PC-3 (cell line): ENCODE data around the gene DAPK1. TPM values are rescaled to one million over a fixed set of nuclear protein-coding genes. Genes with fewer than 3 reads are reported as not detected.
A peak's percentile ranks its signal among the peaks of the same experiment; 100 is the strongest.

Experiments used
- ATAC-seq: fragments of 200-7000 bp; cut with Tn5 transposase; 2 replicates; pipeline ENCODE4 v1.9.1; 2020; ENCODE audit warnings: mild to moderate bottlenecking, moderate library complexity
- BruUV-seq: library from RNA; stranded (reverse); fragments of 400-500 nt; replicated peaks from 2 replicates; lab custom pipeline; 2021; lab: Mats Ljungman, UMichigan
- CTCF ChIA-PET: fragments of 300-600 bp; sonication (Branson Sonifier 250); formaldehyde crosslinking; loops from one replicate; lab custom pipeline; 2022; ENCODE audit warnings: antibody characterized with exemption; lab: Charles Lee
- POLR2A ChIA-PET: fragments of 300-600 bp; sonication (Branson Sonifier 250); formaldehyde crosslinking; loops from one replicate; lab custom pipeline; 2022; ENCODE audit warnings: antibody characterized with exemption; ENCODE audit not compliant: unreplicated experiment; lab: Charles Lee
- DNase-seq: peaks from one replicate; pipeline ENCODE4 v3.0.0-alpha.2; 2015
- H2AFZ ChIP-seq: fragments of 300-600 bp; sonication (generic); 2 replicates; pipeline ENCODE4 v1.6.0; 2016; ENCODE audit warnings: antibody characterized with exemption, low read length
- H3F3A ChIP-seq: fragments of 300-600 bp; sonication (generic); one replicate; pipeline ENCODE4 v1.6.0; 2017; ENCODE audit warnings: antibody characterized with exemption, low read length, control low read depth, mild to moderate bottlenecking; ENCODE audit not compliant: unreplicated experiment
- H3K27ac ChIP-seq: fragments of 300-600 bp; sonication (generic); 2 replicates; pipeline ENCODE4 v1.5.1; 2016; ENCODE audit warnings: mild to moderate bottlenecking, low read length
- H3K27me3 ChIP-seq: fragments of 300-600 bp; sonication (generic); 2 replicates; pipeline ENCODE4 v1.6.1; 2016; ENCODE audit warnings: low read length, mixed read lengths
- H3K36me3 ChIP-seq: fragments of 300-600 bp; sonication (generic); 2 replicates; pipeline ENCODE4 v1.6.1; 2016; ENCODE audit warnings: low read depth, mixed run types, low read length, mixed read lengths
- H3K4me1 ChIP-seq: fragments of 300-600 bp; sonication (generic); 2 replicates; pipeline ENCODE4 v1.5.1; 2016; ENCODE audit warnings: low read length; ENCODE audit not compliant: insufficient read depth
- H3K4me2 ChIP-seq: fragments of 300-600 bp; sonication (generic); 2 replicates; pipeline ENCODE4 v1.6.0; 2016; ENCODE audit warnings: low read length
- H3K4me3 ChIP-seq: fragments of 300-600 bp; sonication (generic); 2 replicates; pipeline ENCODE4 v1.5.1; 2016; ENCODE audit warnings: mild to moderate bottlenecking, low read length, mixed read lengths
- H3K79me2 ChIP-seq: fragments of 300-600 bp; sonication (generic); 2 replicates; pipeline ENCODE4 v1.6.1; 2017; ENCODE audit warnings: low read length, mixed read lengths
- H3K9ac ChIP-seq: fragments of 300-600 bp; sonication (generic); 2 replicates; pipeline ENCODE4 v1.6.0; 2016; ENCODE audit warnings: mild to moderate bottlenecking, low read length
- H3K9me2 ChIP-seq: fragments of 300-600 bp; sonication (generic); replicated peaks from 2 replicates; pipeline ENCODE4 v1.6.1; 2016; ENCODE audit warnings: mixed run types, low read length, mixed read lengths
- H3K9me3 ChIP-seq: fragments of 300-600 bp; sonication (generic); 2 replicates; pipeline ENCODE4 v1.6.1; 2016; ENCODE audit warnings: low read length, mixed read lengths
- H4K20me1 ChIP-seq: fragments of 300-600 bp; sonication (generic); 2 replicates; pipeline ENCODE4 v1.6.1; 2016; ENCODE audit warnings: low read length, mixed read lengths
- CTCF ChIP-seq: fragments of 300-600 bp; sonication (generic); conservative IDR thresholded peaks from 2 replicates; pipeline ENCODE4 v1.5.1; 2017; ENCODE audit warnings: antibody characterized with exemption, low read depth, mild to moderate bottlenecking, low read length
- EZH2 ChIP-seq: fragments of 300-600 bp; sonication (generic); IDR thresholded peaks from one replicate; pipeline ENCODE4 v1.6.1; 2017; ENCODE audit warnings: antibody characterized with exemption, mild to moderate bottlenecking, low read length; ENCODE audit not compliant: unreplicated experiment
- EZH2phosphoT487 ChIP-seq: fragments of 300-600 bp; sonication (generic); IDR thresholded peaks from 2 replicates; pipeline ENCODE4 v1.6.1; 2018; ENCODE audit warnings: mild to moderate bottlenecking, antibody characterized with exemption, low read length, borderline replicate concordance
- intact Hi-C: fragments of 100-400 bp; cut with micrococcal nuclease; formaldehyde crosslinking; loops from 2 replicates; pipeline ENCODE4 v1.9.0; 2023
- total RNA-seq: library from RNA; depleted of rRNA; stranded (reverse); fragments of >200 nt; gene quantifications from 2 replicates; pipeline ENCODE4 v1.2.3, GENCODE V29; 2014

Gene DAPK1
- total RNA-seq, 1 experiment from 2014 or later: not detected

- Histone ChIP-seq H3K36me3 (no peaks in the 10 kb centered on the region), H2AFZ (no peak overlapping the region), H3K4me1 (peaks cover 34% of the 10 kb centered on the region), H3K27me3 (no peaks in the 10 kb centered on the region), H3F3A (no peaks in the 10 kb centered on the region), H3K9ac (peak overlapping the region; percentile 10; the same call in 1 of the 2 replicates), H3K4me3 (no peak overlapping the region), H3K79me2 (no peaks in the 10 kb centered on the region), H3K27ac (peak overlapping the region; percentile 95), H4K20me1 (no peaks in the 10 kb centered on the region), H3K9me3 (no peaks in the 10 kb centered on the region), H3K9me2 (no peaks in the 10 kb centered on the region), H3K4me2 (no peak overlapping the region)
- peak; percentile 51 for ATAC-seq
- no TSS peak for BruUV-seq
- intact Hi-C loops: no loop called here
- no peak for TF ChIP-seq EZH2phosphoT487
- no peak for TF ChIP-seq EZH2
- no peak for TF ChIP-seq CTCF
- ChIA-PET CTCF (no interaction called here), POLR2A (no interaction called here)
- DNase-seq: peak; percentile 60
Observed at GRCh38 chr9:87716141-87716540, 218.5 kb downstream of the DAPK1 start.

- Histone ChIP-seq H3K36me3 (no peaks in the 10 kb centered on the region), H3K79me2 (no peaks in the 10 kb centered on the region), H3K27me3 (no peaks in the 10 kb centered on the region), H3K9me3 (no peaks in the 10 kb centered on the region), H3F3A (no peaks in the 10 kb centered on the region), H3K4me3 (no peak overlapping the region), H3K27ac (no peak overlapping the region), H3K9me2 (no peaks in the 10 kb centered on the region), H3K4me1 (peaks cover 34% of the 10 kb centered on the region), H4K20me1 (no peaks in the 10 kb centered on the region), H3K4me2 (no peak overlapping the region), H3K9ac (no peak overlapping the region), H2AFZ (no peak overlapping the region)
- intact Hi-C loops: no loop called here
- ChIA-PET CTCF (no interaction called here), POLR2A (no interaction called here)
- no TSS peak for BruUV-seq
- ATAC-seq (no peak), DNase-seq (no peak)
- TF ChIP-seq EZH2: no peak
Observed at GRCh38 chr9:87717456-87717855, 219.8 kb downstream of the DAPK1 start.

- BruUV-seq: no TSS peak
- H3K9me3 ChIP-seq: no peaks in the 10 kb centered on the region
- no peak overlapping the region for H3K27ac ChIP-seq
- H3K9me2 ChIP-seq: no peaks in the 10 kb centered on the region
- ChIA-PET CTCF (no interaction called here), POLR2A (no interaction called here)
- intact Hi-C loops: no loop called here
- peaks cover 29% of the 10 kb centered on the region for H3K4me1 ChIP-seq
- H4K20me1 ChIP-seq: no peaks in the 10 kb centered on the region
- no peaks in the 10 kb centered on the region for H3K79me2 ChIP-seq
- no peak overlapping the region for H2AFZ ChIP-seq
- H3F3A ChIP-seq: no peaks in the 10 kb centered on the region
- TF ChIP-seq CTCF (no peak), EZH2 (no peak), EZH2phosphoT487 (no peak)
- DNase-seq (no peak), ATAC-seq (no peak)
- no peaks in the 10 kb centered on the region for H3K36me3 ChIP-seq
- H3K27me3 ChIP-seq: no peaks in the 10 kb centered on the region
- H3K9ac ChIP-seq: no peak overlapping the region
- no peak overlapping the region for H3K4me2 ChIP-seq
- no peak overlapping the region for H3K4me3 ChIP-seq
Observed at GRCh38 chr9:87718231-87718630, 220.6 kb downstream of the DAPK1 start.
